Natural killer cell (primary cell): ENCODE measurements around the gene EGLN2. TPM values are rescaled to one million over a fixed set of nuclear protein-coding genes. Genes with fewer than 3 reads are reported as not detected.

Source experiments
- ATAC-seq, 3 donors: fragments of 150-1000 bp in 2 of 3; fragments of 200-7000 bp in 1 of 3; cut with Tn5 transposase; 1 replicate in 1 of 3; 2 replicates in 2 of 3; pipeline ENCODE4 v1.10.0; 2021; ENCODE audit warnings: mild to moderate bottlenecking in 2 of 3, moderate library complexity in 2 of 3
- DNase-seq, 2 donors: peaks; one replicate each; pipeline versions ENCODE4 v3.0.0 to v3.0.0-alpha.2; 2013 to 2021; ENCODE audit warnings: mixed read lengths in 1 of 2
- H3K27ac ChIP-seq: one replicate; pipeline ENCODE4 v1.5.1; 2013; ENCODE audit warnings: mild to moderate bottlenecking, low read length
- H3K27me3 ChIP-seq: one replicate; pipeline ENCODE4 v1.6.1; 2013; ENCODE audit warnings: low read length; ENCODE audit not compliant: control insufficient read depth, insufficient read depth
- H3K36me3 ChIP-seq: one replicate; pipeline ENCODE4 v1.6.1; 2013; ENCODE audit warnings: low read length; ENCODE audit not compliant: control insufficient read depth, insufficient read depth
- H3K4me1 ChIP-seq: one replicate; pipeline ENCODE4 v1.6.1; 2013; ENCODE audit warnings: low read length; ENCODE audit not compliant: control insufficient read depth, insufficient read depth
- H3K4me3 ChIP-seq: one replicate; pipeline ENCODE4 v1.5.1; 2013; ENCODE audit warnings: low read length
- H3K9me3 ChIP-seq: one replicate; pipeline ENCODE4 v1.6.1; 2013; ENCODE audit warnings: low read length; ENCODE audit not compliant: control insufficient read depth, insufficient read depth
- H3K27ac Mint-ChIP-seq, 2 donors: one replicate each; pipeline ENCODE4 v1.8.0; 2022; ENCODE audit warnings: mild to moderate bottlenecking in 2 of 2, mixed read lengths in 2 of 2, moderate library complexity in 1 of 2
- H3K27me3 Mint-ChIP-seq, 2 donors: one replicate each; pipeline ENCODE4 v1.8.0; 2022; ENCODE audit warnings: low read depth in 2 of 2, mixed read lengths in 2 of 2
- H3K36me3 Mint-ChIP-seq: one replicate; pipeline ENCODE4 v1.8.0; 2022; ENCODE audit warnings: mixed read lengths
- H3K4me1 Mint-ChIP-seq, 2 donors: one replicate each; pipeline ENCODE4 v1.8.0; 2022; ENCODE audit warnings: mixed read lengths in 2 of 2
- H3K4me3 Mint-ChIP-seq: one replicate; pipeline ENCODE4 v1.8.0; 2022; ENCODE audit warnings: mild to moderate bottlenecking, moderate library complexity, mixed read lengths
- H3K9me3 Mint-ChIP-seq, 2 donors: one replicate each; pipeline ENCODE4 v1.8.0; 2022; ENCODE audit warnings: mixed read lengths in 2 of 2
- CTCF ChIP-seq: fragments of 200-600 bp; IDR thresholded peaks from one replicate; pipeline ENCODE4 v1.8.0; 2022; ENCODE audit warnings: antibody characterized with exemption
- WGBS: methylation state at CpG from one replicate; pipeline ENCODE4 v1.1.7; 2013; ENCODE audit warnings: missing lambda C conversion rate; ENCODE audit not compliant: insufficient coverage; 5-methylcytosine and 5-hydroxymethylcytosine counted together
- intact Hi-C: fragments of 100-400 bp; cut with micrococcal nuclease; formaldehyde crosslinking; loops from one replicate; pipeline ENCODE4 v1.14.2; 2022
- total RNA-seq, 4 donors: library from RNA; stranded (reverse); fragments of 120-200 nt in 1 of 4; gene quantifications; one replicate each; pipeline versions ENCODE4 v1.2.3 to v1.2.4, GENCODE V29; 2013 to 2022

Gene EGLN2
- total RNA-seq, 3 donors from 2014 or later (not counting 1 experiment from before 2014, with no cell fraction given) = 104 to 156 (median 151) TPM

DNA sequence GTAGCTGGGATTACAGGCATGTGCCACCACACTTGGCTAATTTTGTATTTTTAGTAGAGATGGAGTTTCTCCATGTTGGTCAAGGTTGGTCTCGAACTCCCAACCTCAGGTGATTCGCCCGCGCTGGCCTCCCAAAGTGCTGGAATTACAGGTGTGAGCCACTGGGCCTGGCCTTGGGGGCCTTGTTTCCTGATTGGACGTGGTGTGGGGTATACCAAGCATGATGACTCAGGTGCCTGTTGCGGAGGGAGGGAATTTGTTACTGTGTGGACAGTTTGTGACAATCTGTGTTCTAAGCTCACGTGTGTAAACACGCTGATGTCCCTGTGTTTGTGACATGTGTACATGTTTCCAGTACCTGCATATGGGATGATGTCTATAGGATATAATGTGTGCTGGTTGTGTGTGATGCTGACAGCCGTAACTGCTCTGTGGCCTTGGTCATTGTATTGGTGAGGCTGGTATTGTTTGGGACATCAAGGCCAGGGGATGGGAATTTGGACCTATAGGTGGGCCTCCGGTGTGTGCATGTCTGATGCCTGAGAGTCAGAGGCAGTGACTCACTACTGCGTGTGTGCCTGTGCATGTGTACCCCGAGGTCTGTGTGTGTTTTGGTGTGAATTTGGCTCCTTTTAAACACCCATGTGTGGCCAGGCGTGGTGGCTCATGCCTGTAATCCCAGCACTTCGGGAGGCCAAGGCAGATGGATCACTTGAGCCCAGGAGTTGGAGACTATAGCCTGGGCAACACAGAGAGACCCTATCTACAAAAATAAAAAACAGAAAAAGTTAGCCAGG, 1.6 kb upstream of the EGLN2 start:
- Mint-ChIP-seq H3K4me1 (peaks cover 43 to 52% of the 10 kb centered on the region in 2 donors), H3K27ac (peak overlapping the region; percentile 100), H3K4me3 (peak overlapping the region; percentile 99), H3K27me3 (no peaks in the 10 kb centered on the region), H3K9me3 (no peaks in the 10 kb centered on the region), H3K36me3 (no peaks in the 10 kb centered on the region)
- Histone ChIP-seq H3K36me3 (peaks cover 9% of the 10 kb centered on the region), H3K4me1 (peaks cover 50% of the 10 kb centered on the region), H3K27ac (peak overlapping the region; percentile 91), H3K9me3 (no peaks in the 10 kb centered on the region), H3K27me3 (no peaks in the 10 kb centered on the region), H3K4me3 (no peak overlapping the region)
- WGBS = 95% methylated on average over 14 of the region's 14 CpGs
- DNase-seq = peak in 1 of 2 donors; percentile 22
- no peak for TF ChIP-seq CTCF
- ATAC-seq = no peak
- intact Hi-C loops = no loop called here

DNA sequence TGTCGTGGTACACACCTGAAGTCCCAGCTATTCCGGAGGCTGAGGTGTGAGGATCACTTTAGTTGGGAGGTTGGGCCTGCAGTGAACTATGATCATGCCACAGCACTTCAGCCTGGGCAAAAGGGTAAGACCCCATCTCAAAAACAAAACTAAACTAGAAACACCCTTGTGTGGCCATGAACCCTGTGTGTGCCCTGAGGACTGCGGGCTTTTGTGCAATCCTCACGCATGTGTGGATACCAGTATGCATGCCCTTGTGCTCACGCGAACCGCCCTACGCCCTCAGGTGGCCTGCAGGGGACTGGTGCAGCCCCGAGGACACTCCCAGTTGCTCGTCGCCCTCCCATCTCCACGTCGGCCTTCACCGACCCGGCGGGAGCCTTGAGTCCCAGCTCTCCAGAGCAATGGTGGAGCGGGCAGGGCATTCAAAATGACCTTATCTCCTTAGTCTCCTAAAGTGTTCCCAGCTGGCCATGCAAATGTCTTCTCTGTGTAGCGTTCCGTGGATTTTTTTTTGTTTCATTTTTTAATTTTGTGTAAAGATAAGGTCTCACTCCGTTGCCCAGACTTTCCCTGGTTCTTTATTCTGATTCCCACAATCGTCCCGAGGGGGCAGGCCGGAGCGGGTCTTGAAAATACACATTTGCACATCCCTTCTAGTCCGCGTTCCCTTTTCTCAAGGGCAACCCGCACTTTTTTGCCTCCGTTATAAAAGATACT, 868 bp upstream of the EGLN2 start:
- Mint-ChIP-seq H3K36me3 (no peaks in the 10 kb centered on the region), H3K9me3 (no peaks in the 10 kb centered on the region), H3K4me1 (peaks cover 43 to 52% of the 10 kb centered on the region in 2 donors), H3K27me3 (no peaks in the 10 kb centered on the region), H3K27ac (peak overlapping the region; percentile 100), H3K4me3 (peak overlapping the region; percentile 99)
- 3% methylated on average over 26 of the region's 28 CpGs for WGBS
- H3K27me3 ChIP-seq = no peaks in the 10 kb centered on the region
- peak overlapping the region; percentile 55 for H3K4me3 ChIP-seq
- peak; percentile 35 to 58 (median 37) for ATAC-seq
- no peaks in the 10 kb centered on the region for H3K9me3 ChIP-seq
- H3K36me3 ChIP-seq = peaks cover 12% of the 10 kb centered on the region
- H3K4me1 ChIP-seq = peaks cover 51% of the 10 kb centered on the region
- H3K27ac ChIP-seq = peak overlapping the region; percentile 91
- intact Hi-C loops = loop anchor here (1.0 to 2.0 kb wide), 4 partner anchors 21 to 81 kb away; partner anchors contain the start of genes ACTMAP, COQ8B and ITPKC
- DNase-seq = peak; percentile 63 to 87
- TF ChIP-seq CTCF = peak; percentile 47

- DNase-seq = peak in 1 of 2 donors; percentile 46
- Histone ChIP-seq H3K9me3 (no peaks in the 10 kb centered on the region), H3K27me3 (no peaks in the 10 kb centered on the region), H3K4me3 (peak overlapping the region; percentile 87), H3K36me3 (peaks cover 16% of the 10 kb centered on the region), H3K4me1 (peaks cover 62% of the 10 kb centered on the region), H3K27ac (peak overlapping the region; percentile 79)
- TF ChIP-seq CTCF = no peak
- Mint-ChIP-seq H3K36me3 (no peaks in the 10 kb centered on the region), H3K4me3 (peak overlapping the region; percentile 95), H3K27ac (peak overlapping the region; percentile 100), H3K27me3 (no peaks in the 10 kb centered on the region), H3K4me1 (peaks cover 58 to 67% of the 10 kb centered on the region in 2 donors), H3K9me3 (no peaks in the 10 kb centered on the region)
- ATAC-seq = no peak
- WGBS = 3% methylated on average over 40 of the region's 40 CpGs
- intact Hi-C loops = loop anchor here (2.0 kb wide), 1 partner anchor 83 kb away; the partner anchor contains the start of genes COQ8B and ITPKC
Measured at GRCh38 chr19:40799558-40800338, 757 bp downstream of the EGLN2 start.
